ENCODE results near the gene CLDN9.
A peak's percentile ranks its signal among the peaks of the same experiment; 100 is the strongest.

Gene CLDN9

DNA sequence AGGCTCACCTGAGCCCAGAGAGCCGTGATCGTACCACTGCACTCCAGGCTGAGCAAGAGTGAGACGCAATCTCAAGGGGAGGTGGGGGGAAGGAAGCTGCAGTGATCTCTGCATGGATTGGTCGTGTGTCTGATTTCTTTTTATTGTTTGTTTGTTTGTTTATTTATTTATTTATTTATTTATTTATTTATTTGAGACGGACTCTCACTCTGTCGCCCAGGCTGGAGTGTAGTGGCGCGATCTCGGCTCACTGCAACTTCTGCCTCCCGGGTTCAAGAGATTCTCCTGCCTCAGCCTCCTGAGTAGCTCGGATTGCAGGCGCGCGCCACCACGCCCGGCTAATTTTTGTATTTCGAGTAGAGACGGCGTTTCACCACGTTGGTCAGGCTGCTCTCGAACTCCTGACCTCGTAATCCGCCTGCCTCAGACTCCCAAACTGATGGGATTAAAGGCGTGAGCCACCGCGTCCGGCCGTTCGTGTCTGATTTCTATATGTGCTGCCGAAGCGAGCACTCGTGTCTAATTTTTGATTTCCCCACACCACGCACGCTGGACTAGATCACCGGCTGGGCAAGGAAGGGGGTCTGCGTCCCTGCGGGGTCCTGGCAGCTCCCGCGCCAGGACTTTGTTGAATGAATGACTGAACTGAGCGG, 7.0 kb downstream of the CLDN9 start:
- DNase-seq (ENCODE audit: low spot score) = no peak

DNA sequence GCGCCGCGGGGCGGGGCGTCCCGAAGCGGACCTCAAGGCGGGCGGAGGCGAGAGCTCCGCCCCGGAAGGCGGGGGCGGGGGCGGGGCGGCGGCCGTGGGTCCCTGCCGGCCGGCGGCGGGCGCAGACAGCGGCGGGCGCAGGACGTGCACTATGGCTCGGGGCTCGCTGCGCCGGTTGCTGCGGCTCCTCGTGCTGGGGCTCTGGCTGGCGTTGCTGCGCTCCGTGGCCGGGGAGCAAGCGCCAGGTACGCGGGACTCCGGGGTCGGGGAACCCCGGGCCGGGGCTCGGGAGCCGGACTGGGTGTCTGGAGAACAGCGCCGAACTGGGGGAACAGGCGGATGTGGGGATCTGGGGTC, 7.5 kb downstream of the CLDN9 start, which contains the start of gene TNFRSF12A:
Gene TNFRSF12A (plus strand): TSS at position 122 of the 357 bp plus-strand sequence. CDS start 30 bp downstream, at position 152.
- DNase-seq (ENCODE audit: low spot score) = peak; percentile 66

DNA sequence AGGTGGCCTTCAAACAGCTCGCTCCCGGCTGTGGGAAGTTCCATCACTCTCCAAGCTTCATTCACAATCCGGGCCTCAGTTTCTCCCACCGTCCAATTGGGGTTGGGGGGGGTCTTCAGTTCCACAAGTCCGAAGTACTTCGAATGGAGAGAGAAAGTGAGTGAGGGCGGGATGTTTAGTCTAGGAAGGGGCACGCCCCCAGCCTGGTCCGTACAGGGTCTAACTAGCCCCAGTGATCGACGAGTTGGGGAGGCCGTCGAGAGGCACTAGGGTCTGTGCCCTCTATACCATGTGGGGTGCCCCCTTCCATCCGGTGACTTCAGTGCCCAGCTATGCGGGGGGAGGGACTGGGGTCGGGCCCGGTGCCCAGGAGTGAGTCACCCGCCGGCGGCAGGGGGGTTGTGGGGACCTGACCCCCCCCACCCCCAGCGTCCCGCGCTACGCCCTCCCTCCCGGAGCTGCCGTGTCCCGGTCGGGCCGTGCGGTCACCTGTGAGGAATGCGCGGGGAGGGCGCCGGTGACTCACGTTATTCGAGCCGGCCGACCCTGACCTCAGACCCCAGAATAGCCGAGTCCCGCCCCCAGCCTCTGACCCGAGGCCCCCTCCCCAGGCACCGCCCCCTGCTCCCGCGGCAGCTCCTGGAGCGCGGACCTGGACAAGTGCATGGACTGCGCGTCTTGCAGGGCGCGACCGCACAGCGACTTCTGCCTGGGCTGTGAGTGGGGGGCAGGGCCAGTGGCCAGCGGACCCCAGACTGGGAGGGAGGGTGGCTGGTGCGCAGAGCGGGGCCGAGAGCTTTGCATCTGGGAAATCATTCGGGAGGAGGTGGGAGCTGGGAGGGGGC, 8.1 kb downstream of the CLDN9 start:
- DNase-seq (ENCODE audit: low spot score) = peak; percentile 59

DNA sequence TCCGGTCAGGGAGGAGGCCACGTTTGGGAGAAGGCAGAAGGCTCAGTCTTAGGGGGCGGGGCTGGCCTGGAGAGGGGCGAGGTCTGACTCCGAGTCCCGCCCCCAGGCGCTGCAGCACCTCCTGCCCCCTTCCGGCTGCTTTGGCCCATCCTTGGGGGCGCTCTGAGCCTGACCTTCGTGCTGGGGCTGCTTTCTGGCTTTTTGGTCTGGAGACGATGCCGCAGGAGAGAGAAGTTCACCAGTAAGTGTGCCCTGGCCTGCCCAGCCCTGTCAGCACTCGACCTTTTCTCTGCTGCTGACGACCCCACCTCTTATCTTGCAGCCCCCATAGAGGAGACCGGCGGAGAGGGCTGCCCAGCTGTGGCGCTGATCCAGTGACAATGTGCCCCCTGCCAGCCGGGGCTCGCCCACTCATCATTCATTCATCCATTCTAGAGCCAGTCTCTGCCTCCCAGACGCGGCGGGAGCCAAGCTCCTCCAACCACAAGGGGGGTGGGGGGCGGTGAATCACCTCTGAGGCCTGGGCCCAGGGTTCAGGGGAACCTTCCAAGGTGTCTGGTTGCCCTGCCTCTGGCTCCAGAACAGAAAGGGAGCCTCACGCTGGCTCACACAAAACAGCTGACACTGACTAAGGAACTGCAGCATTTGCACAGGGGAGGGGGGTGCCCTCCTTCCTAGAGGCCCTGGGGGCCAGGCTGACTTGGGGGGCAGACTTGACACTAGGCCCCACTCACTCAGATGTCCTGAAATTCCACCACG, 8.9 kb downstream of the CLDN9 start:
- DNase-seq (ENCODE audit: low spot score) = peak; percentile 59

DNA sequence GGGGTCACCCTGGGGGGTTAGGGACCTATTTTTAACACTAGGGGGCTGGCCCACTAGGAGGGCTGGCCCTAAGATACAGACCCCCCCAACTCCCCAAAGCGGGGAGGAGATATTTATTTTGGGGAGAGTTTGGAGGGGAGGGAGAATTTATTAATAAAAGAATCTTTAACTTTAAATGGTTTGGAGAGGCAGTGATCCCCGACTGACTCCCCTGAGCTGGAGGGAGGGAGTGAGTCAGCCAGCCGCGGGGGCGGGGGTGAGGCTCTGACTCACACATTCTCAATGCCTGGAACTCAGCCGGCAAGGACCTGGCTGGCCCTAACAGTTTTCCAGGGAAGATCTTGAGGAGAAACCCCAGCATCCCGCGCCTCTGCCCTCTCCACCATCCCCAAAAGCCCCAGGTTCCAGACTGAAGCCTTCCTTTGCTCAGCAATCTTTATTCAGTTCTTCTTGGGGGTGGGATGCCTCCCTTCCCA, 9.5 kb downstream of the CLDN9 start:
- DNase-seq (ENCODE audit: low spot score) = peak; percentile 74

DNA sequence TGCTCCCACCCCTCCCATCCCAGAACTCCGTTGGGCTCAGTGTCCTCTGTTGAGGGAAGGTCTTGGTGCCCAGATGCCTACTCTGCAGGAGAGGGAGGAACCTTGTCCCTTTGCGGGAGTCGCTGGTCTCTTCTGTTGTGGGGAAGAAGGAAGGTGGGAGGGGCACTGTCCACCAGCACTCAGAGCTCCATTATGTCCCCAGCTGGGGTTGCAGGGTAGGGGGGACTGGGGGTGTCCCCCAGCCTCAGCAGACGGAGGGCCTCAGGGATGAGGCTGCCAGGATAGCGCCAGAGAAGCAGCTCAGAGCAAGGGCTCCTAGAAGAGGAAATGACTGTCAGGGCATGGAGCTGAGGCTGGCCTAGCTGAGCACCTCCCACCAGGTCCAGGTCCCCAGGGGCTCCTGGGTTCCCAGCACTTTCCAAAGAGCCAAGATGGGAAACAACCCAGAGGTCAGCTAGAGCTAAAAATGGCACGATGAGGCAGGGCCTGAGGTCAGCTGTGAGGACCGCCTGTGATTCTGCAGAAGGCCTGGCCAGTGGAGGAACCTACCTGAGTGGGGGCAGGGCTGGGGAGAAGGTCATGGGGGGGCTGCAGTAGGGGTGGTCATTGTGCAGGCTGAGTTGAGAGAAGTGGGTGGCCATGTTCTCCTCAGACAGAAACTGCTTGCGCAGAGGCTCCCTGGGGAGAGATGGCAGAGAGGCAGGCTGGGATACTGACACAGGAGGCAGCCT, 10.1 kb downstream of the CLDN9 start:
- DNase-seq (ENCODE audit: low spot score) = no peak

DNA sequence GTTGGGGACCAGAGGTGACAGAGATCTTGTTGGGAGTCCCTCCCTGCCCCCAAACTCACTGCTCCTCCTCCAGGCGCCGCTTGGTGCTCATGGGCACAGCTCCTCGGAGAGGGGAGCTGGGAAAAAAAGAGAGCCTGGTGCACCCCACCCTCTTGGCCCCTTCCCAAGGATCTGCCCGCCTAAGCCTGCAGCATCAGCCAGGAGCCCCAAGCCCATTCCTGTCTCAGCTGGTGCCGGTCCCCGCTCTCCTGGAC, 10.6 kb downstream of the CLDN9 start:
- no peak for DNase-seq (ENCODE audit: low spot score)

DNA sequence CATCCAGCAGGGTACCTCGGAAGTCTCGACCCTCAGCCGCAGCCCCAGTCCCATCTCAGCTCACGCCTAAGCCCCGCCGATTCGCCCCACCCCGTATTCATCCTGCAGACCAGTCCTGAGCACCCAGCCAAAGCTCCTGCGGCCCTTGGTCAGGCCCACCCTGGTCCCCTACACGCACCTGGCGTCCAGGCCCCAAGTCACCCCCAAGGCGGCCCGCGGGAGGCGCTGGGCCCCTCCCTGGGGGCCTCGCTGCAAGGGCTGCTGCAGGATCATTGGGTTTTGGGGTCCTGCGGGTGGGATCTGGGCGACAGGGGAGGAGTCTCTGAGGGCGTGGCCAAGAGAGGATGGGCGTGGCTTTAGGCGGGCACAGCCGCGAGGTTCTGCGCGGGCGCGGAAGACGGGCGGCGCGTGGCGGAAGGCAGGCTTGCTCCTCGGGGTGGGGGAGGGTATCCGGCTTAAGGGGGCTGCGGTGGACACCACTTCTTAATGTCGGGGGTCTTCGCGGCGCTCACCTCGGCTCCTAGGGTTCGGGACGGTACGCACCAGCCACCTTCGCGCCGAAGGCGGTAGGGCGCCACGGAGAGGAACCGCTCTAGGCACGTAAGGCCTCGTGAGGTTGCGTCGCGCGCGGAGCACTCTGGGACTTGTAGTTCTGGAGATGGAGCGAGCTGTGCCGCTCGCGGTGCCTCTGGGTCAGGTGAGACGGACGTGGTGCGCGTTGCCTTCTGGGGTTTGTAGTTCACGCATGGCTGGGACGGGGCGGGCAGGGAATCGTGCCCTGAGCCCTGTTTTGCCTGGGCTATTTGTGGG, 11.2 kb downstream of the CLDN9 start, which contains the start of the genes HCFC1R1 and THOC6:
Gene HCFC1R1 (minus strand): TSS at position 274 of the 810 bp plus-strand sequence. CDS start 1 bp downstream, at position 273.
Gene THOC6 (plus strand): TSS at position 367 of the 810 bp plus-strand sequence. CDS start 292 bp downstream, at position 659.
- peak; percentile 95 for DNase-seq (ENCODE audit: low spot score)

DNA sequence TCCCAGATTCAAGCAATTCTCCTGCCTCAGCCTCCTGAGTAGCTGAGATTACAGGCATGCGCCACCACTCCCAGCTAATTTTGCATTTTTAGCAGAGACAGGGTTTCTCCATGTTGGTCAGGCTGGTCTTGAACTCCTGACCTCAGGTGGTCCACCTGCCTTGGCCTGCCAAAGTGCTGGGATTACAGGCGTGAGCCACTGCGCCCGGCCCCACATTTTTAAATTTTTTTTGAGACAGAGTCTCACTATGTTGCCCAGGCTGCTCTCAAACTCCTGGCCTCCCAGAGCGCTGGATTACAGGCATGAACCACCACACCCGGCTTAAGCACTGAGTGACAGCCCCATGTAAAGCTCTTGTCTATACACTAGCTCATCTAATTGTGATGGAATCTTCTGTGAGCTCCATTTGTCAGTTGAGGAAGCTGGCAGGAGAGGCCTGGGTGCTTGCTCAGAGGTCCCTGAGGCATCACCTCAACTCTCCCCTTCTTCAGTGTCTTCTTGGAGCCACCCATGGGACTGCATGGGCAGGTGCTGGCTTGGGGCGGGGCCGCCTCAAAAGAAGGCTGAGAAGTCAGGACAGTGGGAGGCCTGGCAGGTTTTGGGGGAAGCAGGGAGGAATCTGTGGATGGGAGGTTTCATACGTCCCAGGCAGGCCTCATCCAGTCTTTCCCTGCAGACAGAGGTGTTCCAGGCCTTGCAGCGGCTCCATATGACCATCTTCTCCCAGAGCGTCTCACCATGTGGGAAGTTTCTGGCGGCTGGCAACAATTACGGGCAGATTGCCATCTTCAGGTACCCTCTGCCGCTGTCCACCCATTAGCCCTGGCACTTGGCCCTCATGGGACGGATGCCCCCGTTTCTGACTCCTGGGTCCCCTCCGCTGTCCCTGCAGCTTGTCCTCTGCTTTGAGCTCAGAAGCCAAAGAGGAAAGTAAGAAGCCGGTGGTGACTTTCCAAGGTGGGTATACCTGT, 12.6 kb downstream of the CLDN9 start:
- no peak for DNase-seq (ENCODE audit: low spot score)

DNA sequence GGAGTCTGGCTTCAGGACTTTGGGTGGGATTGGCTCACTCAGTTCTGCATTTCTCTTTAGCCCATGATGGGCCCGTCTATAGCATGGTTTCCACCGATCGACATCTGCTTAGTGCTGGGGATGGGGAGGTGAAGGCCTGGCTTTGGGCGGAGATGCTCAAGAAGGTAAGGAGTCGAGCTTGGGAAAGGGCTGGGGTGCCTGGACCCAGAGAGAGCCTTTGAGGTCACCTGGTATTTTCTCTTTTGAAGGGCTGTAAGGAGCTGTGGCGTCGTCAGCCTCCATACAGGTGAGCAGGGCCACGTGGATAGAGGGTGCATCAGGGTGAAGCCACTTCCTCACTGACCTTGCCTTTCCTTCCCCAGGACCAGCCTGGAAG, 13.3 kb downstream of the CLDN9 start:
- no peak for DNase-seq (ENCODE audit: low spot score)

DNA sequence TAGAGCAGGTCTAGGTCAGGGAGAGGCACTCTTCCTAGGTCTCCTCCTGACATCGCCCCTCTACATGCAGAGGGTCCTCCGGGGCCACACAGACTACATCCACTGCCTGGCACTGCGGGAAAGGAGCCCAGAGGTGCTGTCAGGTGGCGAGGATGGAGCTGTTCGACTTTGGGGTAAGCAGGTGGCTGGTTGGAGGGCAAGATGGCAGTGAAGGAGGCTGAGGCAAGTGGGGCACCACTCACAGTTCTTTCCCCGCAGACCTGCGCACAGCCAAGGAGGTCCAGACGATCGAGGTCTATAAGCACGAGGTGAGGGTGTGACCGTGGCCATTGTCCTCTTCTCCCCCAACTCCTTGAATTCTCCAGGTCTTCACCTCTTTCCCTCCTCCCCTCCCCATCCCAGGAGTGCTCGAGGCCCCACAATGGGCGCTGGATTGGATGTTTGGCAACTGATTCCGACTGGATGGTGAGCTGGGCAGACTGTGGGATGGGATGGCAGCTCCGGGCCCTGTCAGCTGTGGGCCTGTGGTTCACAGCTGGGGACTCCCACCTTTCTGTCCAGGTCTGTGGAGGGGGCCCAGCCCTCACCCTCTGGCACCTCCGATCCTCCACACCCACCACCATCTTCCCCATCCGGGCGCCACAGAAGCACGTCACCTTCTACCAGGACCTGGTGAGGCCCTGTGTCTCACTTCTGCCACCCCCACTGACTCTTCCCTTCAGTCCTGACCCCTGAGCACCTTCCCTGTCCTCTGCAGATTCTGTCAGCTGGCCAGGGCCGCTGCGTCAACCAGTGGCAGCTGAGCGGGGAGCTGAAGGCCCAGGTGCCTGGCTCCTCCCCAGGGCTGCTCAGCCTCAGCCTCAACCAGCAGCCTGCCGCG, 14.1 kb downstream of the CLDN9 start:
- no peak for DNase-seq (ENCODE audit: low spot score)

DNA sequence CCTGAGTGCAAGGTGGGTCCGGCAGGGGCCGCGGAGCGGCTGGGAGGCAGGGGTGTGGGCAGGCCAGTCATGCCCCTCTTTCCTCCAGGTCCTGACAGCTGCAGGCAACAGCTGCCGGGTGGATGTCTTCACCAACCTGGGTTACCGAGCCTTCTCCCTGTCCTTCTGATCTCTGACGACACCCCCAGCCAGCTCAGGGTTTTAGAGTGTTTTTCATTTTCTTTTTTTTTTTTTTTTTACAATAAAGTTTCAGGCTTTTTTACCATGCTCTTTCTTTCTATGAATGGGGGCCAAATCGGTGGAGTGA, 14.7 kb downstream of the CLDN9 start:
- no peak for DNase-seq (ENCODE audit: low spot score)

DNA sequence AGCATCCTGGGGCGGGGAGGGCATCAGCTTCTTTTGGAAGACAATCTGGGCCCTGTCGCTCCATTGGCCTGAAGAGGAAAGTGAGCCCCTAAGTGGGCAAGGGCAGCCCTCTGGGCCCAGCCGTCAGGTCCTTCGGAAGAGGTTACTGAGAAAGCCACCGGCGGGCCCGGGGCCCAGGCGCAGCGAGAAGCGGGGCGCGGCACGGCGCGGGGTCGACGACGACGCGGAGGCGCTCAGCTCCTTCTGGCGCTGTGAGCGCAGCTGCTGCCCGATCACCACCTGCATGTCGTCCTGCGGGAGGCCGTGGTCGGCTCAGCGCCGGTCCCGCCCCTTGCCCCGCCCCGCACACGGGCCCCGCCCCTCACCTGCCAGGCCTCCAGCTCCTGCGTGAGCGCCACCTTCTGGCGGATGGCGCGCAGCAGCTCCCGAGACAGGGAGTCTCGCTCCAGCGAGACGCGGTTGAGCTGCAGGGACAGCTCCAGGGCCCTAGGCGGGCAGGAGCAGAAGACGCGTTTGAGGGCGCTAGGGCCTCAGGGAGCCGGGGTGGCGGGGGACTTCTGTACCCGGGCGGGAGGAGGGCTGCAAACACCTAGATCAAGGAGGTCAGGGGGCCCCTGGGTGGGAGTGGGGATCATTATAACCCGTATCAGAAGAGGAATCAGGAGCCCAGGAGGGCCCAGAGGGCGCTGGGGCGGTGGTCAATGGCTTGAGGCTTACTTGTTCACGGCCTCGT, 15.4 kb downstream of the CLDN9 start:
- peak; percentile 87 for DNase-seq (ENCODE audit: low spot score)

DNA sequence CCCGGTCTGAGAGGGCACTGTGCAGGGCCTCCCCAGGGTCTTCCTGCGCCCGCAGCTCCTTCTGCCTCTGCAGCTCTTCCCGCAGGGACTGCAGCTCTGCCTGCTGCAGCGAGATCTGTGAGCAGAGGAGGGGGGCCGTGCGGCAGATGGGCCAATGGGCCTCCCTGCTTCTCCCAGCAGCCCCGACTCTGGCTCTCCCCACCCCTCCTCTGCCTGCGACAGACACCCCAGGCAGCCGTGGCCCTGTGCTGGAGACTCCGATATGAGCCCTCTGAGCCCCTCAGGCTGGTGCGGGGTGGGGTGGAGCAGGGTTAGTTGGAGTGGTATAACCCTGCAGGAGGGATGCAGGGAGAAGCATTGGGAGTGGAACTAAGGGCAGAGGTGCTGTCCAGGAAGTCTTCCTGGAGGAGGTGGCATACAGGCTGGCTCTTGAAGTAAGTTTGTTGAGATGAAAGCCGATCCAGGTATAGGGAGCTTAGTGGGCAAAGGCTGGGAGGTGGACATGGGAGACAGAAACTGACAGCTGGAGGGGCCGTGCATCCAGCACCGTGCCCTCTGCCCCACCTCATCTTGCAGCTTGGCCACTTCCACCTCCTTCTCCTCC, 16.1 kb downstream of the CLDN9 start:
- DNase-seq (ENCODE audit: low spot score) = no peak

DNA sequence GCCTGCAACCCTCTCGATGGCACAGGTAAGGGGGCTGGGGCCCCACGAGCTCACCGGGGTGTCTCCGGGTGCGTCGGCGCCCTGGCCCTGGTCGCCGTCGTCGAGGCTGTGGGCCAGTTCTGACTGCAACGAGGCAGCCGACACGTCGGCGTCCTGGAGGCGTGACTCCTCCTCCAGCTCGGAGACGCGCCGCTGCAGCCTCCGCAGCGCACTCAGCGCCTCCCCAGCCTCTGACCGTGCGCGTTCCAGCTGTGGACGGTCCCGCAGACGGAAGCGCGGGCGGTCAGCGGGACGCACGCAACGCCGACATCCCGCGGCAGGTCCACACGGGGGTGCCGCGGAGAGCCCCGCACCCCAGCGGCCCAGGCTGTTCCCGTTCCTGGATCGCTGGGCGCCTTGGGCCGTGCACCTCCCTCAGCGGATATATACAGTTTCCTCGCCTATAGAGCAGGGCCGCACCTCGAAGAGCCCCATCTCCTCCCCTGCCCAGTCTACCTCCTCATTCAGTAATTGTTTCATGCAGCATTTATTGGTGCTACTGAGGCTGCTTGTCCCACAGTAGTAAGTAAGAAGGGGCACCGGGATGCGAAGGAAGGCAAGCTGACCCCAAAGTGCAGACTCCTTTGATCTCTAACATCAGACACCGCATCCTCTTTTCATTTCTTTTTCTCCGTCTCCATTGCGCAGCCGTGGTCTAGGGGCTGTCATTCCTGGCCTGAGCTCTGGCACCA, 16.9 kb downstream of the CLDN9 start:
- DNase-seq (ENCODE audit: low spot score) = no peak

DNA sequence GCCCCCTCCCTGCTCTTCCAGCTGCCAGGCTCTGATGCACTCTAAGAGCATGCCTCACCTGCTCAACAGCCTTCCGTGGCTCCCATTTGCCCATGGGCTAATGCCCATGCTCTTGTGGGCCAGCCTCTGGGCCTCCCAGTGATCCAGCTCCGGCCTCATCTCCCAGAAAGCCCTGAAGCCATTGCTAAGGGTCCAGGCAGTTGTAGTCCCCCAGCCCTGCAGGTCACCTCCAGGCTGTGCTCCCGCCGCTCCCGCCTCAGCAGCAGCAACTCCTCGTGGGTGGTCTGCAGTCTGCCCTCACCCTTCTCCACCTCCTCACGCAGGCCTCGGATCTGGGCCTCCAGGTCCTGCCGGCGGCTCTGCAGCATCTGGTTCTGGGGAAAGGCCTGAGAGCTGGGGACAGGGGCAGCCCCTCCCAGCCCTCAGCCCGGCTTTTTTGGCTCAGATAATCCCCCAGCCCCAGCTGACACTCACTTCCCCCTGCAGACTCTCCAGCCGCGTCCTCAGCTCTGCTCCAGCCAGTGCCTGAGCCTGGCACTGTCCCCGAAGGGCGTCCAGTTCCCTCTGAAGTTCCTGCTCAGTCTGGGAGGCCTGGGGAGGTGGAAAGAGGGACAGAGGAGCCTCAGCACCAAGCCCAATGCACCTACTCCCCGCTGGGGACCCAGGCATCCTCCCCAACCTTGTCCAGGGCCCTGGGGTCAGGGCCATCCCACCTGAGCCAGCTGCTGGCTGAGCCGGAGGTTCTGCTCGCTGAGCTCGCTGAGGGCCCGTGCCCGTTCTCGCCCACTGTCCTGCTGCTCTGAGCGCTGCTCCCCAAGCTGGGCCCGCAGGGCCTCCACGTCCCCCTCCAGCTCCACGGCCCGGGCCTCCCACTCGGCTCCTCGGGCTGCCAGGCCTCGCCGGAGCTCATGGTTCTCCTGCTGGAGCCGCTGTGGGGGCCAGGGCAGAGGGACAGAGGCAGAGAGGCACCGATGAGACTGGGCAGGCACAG, 17.8 kb downstream of the CLDN9 start:
- DNase-seq (ENCODE audit: low spot score) = no peak
